Gastroesophageal sphincter (tissue), 4 donors: Measurements from ENCODE around the gene TMEM125. TPM values are rescaled to one million over a fixed set of nuclear protein-coding genes. Genes with fewer than 3 reads are reported as not detected.
A peak's percentile ranks its signal among the peaks of the same experiment; 100 is the strongest.

Experiments used
- ATAC-seq: fragments of 150-250 bp; one replicate; pipeline ENCODE4 v1.9.1; 2016; ENCODE audit warnings: mild to moderate bottlenecking, moderate library complexity
- H3K27ac ChIP-seq, 4 donors: fragments of 200-600 bp; sonication (generic) in 3 of 4; 1 replicate in 3 of 4; 2 replicates in 1 of 4; pipeline ENCODE4 v1.5.1; 2016 to 2019
- H3K27me3 ChIP-seq: fragments of 200-600 bp; sonication (generic); one replicate; pipeline ENCODE4 v1.5.1; 2019
- H3K36me3 ChIP-seq, 2 donors: fragments of 200-600 bp; sonication (generic); one replicate each; pipeline ENCODE4 v1.5.1; 2019; ENCODE audit warnings: control low read depth in 1 of 2
- H3K4me1 ChIP-seq, 3 donors: fragments of 200-600 bp; sonication (generic); 1 replicate in 2 of 3; 2 replicates in 1 of 3; pipeline ENCODE4 v1.5.1; 2016 to 2019; ENCODE audit warnings: control low read depth in 2 of 3
- H3K4me3 ChIP-seq, 2 donors: fragments of 200-600 bp; sonication (generic); one replicate each; pipeline ENCODE4 v1.5.1; 2019; ENCODE audit warnings: mild to moderate bottlenecking in 1 of 2, moderate library complexity in 1 of 2
- H3K9me3 ChIP-seq, 3 donors: fragments of 200-600 bp; sonication (generic); one replicate each; pipeline ENCODE4 v1.5.1; 2017 to 2019; ENCODE audit warnings: control low read depth in 2 of 3
- EP300 ChIP-seq: sonication (generic); formaldehyde crosslinking; IDR thresholded peaks from one replicate; pipeline ENCODE4 v1.6.1; 2017; ENCODE audit warnings: antibody characterized with exemption, mild to moderate bottlenecking
- POLR2A ChIP-seq, 2 donors: fragments of 450-650 bp; IDR thresholded peaks; one replicate each; pipeline ENCODE4 v1.6.1; 2017; ENCODE audit warnings: antibody characterized with exemption in 2 of 2, mild to moderate bottlenecking in 2 of 2, moderate library complexity in 1 of 2
- POLR2AphosphoS5 ChIP-seq: sonication (generic); formaldehyde crosslinking; IDR thresholded peaks from one replicate; pipeline ENCODE4 v1.6.1; 2017; ENCODE audit warnings: antibody characterized with exemption
- WGBS, 2 donors: methylation state at CpG; one replicate each; pipeline ENCODE4 v1.1.5; 2018; ENCODE audit warnings: low coverage in 1 of 2; 5-methylcytosine and 5-hydroxymethylcytosine counted together
- total RNA-seq, 4 donors: library from RNA; depleted of rRNA; stranded (reverse); fragments of >200 nt; gene quantifications; one replicate each; pipeline ENCODE4 v1.1.0, GENCODE V29; 2016
- TF ChIP-seq, protein P1 (sequence below), 4 experiments: fragments of 200-600 bp in 2 of 4; fragments of 450-650 bp in 2 of 4; sonication (generic) in 1 of 4; IDR thresholded peaks; one replicate each; pipeline ENCODE4 v1.5.1; 2017 to 2019; ENCODE audit warnings: antibody characterized with exemption in 4 of 4, mild to moderate bottlenecking in 2 of 4, moderate library complexity in 2 of 4

The TMEM125 gene
- total RNA-seq, 4 donors from 2014 or later, result 0.45 TPM; not detected in 3

DNA sequence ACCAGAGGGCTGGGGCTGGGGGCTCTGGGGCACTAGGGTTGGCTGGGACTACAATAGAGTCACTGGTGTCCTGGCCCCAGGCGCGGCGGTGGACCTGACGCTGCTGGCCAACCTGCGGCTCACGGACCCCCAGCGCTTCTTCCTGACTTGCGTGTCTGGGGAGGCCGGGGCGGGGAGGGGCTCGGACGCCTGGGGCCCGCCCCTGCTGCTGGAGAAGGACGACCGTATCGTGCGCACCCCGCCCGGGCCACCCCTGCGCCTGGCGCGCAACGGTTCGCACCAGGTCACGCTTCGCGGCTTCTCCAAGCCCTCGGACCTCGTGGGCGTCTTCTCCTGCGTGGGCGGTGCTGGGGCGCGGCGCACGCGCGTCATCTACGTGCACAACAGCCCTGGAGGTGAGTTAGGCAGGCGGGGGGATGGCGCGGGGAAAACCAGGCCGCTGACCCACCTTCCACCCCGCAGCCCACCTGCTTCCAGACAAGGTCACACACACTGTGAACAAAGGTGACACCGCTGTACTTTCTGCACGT is 35.1 kb downstream of the TMEM125 start:
- no CpG with 5 or more reads among the region's 46 CpGs for WGBS, 2 donors
- ATAC-seq, result no peak

DNA sequence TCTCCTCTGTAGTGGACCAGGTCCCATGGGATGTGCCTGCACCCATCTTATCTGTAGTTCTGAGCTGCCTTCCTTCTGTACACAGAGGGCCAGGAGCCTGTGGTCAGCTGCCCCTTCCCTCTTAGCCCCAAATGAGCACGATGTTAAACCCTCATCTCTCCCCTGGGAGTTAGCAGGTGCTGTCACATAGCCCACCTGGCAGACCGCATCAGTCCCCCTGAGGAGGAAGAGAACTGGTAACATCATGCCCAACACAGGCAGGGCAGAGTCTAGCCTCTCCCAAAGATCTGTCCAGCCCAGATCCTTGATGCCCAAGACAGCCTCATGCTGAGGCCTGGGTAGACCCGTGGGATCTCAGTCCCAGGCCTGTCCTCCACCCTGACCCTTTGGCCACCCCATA is 35.7 kb downstream of the TMEM125 start:
- TF ChIP-seq POLR2AphosphoS5, result no peak
- TF ChIP-seq POLR2A (IDR thresholded peaks at IDR 0.05), result no peak
- TF ChIP-seq, protein P1, sequence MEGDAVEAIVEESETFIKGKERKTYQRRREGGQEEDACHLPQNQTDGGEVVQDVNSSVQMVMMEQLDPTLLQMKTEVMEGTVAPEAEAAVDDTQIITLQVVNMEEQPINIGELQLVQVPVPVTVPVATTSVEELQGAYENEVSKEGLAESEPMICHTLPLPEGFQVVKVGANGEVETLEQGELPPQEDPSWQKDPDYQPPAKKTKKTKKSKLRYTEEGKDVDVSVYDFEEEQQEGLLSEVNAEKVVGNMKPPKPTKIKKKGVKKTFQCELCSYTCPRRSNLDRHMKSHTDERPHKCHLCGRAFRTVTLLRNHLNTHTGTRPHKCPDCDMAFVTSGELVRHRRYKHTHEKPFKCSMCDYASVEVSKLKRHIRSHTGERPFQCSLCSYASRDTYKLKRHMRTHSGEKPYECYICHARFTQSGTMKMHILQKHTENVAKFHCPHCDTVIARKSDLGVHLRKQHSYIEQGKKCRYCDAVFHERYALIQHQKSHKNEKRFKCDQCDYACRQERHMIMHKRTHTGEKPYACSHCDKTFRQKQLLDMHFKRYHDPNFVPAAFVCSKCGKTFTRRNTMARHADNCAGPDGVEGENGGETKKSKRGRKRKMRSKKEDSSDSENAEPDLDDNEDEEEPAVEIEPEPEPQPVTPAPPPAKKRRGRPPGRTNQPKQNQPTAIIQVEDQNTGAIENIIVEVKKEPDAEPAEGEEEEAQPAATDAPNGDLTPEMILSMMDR (IDR thresholded peaks at IDR 0.05), result no peak
- TF ChIP-seq EP300, result no peak
- ATAC-seq, result no peak
- no CpG with 5 or more reads among the region's 3 CpGs for WGBS, 2 donors

More for the DNA sequence above, 35.1 kb downstream of the TMEM125 start:
- H3K4me1 ChIP-seq, result peaks cover 0 to 31% (median 0%) of the 10 kb centered on the region in 3 donors
- no peaks in the 10 kb centered on the region for H3K36me3 ChIP-seq
- TF ChIP-seq, protein P1 (IDR thresholded peaks at IDR 0.05), result no peak
- TF ChIP-seq POLR2AphosphoS5 (no peak), EP300 (no peak), POLR2A (IDR thresholded peaks at IDR 0.05) (no peak)
- no peaks in the 10 kb centered on the region for H3K9me3 ChIP-seq
- no peak overlapping the region for H3K27ac ChIP-seq
- H3K27me3 ChIP-seq, result no peaks in the 10 kb centered on the region
- peak overlapping the region in 1 of 2 donors; percentile 37 for H3K4me3 ChIP-seq

DNA sequence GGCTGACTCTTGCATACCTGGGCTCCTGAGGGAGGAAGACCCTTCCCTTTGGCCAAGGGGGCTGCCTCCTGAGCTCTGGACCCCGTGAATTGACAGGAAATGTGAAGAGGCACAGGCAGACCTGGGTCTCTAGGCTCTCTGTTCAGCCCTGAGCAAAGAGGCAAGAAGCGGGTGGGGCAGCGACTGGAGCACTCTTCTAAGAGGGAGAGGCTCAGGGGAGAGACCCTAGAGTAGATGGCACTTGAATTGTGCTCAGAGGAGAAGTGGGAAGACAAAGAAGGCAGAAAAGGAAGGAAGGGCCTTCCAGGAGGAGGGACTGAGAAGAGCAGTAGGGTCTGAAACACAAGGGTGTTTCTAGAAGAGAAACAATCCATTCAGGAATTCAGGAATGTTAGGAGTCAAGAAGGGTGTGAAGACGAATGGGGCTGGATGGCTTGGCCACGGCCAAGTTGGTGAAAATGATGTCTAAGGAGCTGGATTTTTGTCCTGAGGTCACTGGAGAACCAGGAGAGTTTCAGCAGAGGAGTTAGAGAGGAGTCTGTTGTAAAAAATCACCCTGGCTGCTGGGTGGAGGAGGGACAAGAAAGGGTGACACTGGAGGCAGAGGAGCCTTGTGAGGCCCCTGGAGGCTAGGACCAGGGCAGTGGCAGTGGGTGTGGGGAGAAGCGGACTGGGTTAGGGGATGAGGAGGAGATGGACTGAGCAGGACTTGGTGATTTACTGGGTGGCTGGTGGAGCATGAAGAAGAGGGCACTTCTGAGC is 36.3 kb downstream of the TMEM125 start:
- Histone ChIP-seq H3K27ac (no peak overlapping the region), H3K9me3 (no peaks in the 10 kb centered on the region), H3K36me3 (no peaks in the 10 kb centered on the region), H3K4me3 (no peak overlapping the region), H3K27me3 (no peaks in the 10 kb centered on the region), H3K4me1 (peaks cover 0 to 27% (median 0%) of the 10 kb centered on the region in 3 donors)
- 63 to 70% methylated on average over 3 of the region's 6 CpGs for whole genome bisulfite sequencing, 2 donors
- no peak for ATAC-seq
- TF ChIP-seq POLR2A (IDR thresholded peaks at IDR 0.05), result no peak
- no peak for TF ChIP-seq POLR2AphosphoS5
- no peak for TF ChIP-seq EP300
- TF ChIP-seq, protein P1 (IDR thresholded peaks at IDR 0.05), result no peak

More for the DNA sequence above, 35.7 kb downstream of the TMEM125 start:
- Histone ChIP-seq H3K9me3 (no peaks in the 10 kb centered on the region), H3K36me3 (no peaks in the 10 kb centered on the region), H3K27ac (no peak overlapping the region), H3K4me1 (peaks cover 0 to 27% (median 0%) of the 10 kb centered on the region in 3 donors), H3K27me3 (no peaks in the 10 kb centered on the region), H3K4me3 (no peak overlapping the region)

DNA sequence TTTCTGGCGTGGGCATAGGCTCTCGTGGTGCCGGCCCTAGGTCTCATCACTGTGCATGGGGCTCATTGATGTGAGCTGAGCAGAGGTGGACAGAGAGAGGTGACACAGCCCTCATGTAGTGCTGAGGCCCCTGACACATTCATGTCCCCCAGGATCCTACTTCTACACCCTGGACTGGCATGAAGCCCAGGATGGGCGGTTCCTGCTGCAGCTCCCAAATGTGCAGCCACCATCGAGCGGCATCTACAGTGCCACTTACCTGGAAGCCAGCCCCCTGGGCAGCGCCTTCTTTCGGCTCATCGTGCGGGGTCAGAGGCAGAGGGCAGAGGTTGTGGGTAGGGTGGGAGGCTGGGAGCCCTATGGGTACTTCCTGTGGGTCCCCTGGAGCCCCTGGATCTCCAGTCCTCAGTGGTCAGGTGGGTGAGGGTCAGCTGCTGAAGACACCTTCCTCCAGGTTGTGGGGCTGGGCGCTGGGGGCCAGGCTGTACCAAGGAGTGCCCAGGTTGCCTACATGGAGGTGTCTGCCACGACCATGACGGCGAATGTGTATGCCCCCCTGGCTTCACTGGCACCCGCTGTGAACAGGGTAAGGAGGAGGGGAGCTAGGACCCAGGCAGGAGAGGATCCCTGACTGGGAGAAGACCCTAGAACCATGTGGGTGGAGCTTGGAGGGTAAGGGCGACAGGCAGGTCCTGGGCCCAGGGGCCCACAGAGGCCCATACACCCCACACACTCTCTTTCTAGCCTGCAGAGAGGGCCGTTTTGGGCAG is 37.1 kb downstream of the TMEM125 start:
- H3K4me1 ChIP-seq, result peaks cover 0 to 27% (median 0%) of the 10 kb centered on the region in 3 donors
- TF ChIP-seq, protein P1 (IDR thresholded peaks at IDR 0.05), result no peak
- no peak for TF ChIP-seq POLR2A (IDR thresholded peaks at IDR 0.05)
- no peak for TF ChIP-seq POLR2AphosphoS5
- TF ChIP-seq EP300, result no peak
- H3K27me3 ChIP-seq, result no peaks in the 10 kb centered on the region
- WGBS, 2 donors, result 95 to 96% methylated on average over 3 to 4 of the region's 17 CpGs
- H3K4me3 ChIP-seq, result no peak overlapping the region
- no peak overlapping the region for H3K27ac ChIP-seq
- H3K36me3 ChIP-seq, result no peaks in the 10 kb centered on the region
- H3K9me3 ChIP-seq, result no peaks in the 10 kb centered on the region
- no peak for ATAC-seq
